Measurements from ENCODE around the gene NDUFA11.
A peak's percentile ranks its signal among the peaks of the same experiment; 100 is the strongest.

NDUFA11 gene

DNA sequence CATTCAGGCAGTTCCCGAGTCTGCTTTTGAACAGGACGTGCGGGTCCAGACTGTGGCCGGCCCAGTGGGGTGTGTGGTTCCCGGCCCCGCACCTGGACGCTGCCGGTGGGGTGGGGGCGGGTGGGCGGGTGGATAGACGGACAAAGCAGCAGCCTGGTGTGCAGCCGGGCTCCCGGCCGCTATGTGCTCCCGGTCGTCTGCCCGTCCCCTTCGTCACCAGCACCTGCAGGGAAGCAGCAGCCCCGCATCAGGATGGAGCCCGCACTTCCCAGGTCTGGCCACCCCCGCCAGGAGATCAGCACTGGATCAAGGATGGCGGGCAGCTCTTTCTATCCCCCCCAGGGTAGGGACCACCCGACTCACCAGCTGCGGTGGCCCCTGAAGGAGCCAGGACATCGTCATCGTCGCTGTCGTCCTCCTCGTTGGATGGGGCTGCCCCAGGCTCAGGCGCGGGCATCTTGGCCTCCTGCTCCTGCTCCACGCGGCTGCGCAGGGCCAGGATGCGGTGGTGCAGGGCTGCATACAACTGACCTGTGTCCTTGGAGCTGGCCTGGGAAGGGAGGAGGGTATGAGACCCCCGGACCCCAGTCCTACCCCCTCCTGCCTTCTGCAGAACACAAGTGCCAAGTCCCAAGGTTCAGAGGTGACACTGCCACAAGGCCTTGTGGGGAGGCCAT is 14.0 kb upstream of the NDUFA11 start:
- TF ChIP-seq, protein P1, sequence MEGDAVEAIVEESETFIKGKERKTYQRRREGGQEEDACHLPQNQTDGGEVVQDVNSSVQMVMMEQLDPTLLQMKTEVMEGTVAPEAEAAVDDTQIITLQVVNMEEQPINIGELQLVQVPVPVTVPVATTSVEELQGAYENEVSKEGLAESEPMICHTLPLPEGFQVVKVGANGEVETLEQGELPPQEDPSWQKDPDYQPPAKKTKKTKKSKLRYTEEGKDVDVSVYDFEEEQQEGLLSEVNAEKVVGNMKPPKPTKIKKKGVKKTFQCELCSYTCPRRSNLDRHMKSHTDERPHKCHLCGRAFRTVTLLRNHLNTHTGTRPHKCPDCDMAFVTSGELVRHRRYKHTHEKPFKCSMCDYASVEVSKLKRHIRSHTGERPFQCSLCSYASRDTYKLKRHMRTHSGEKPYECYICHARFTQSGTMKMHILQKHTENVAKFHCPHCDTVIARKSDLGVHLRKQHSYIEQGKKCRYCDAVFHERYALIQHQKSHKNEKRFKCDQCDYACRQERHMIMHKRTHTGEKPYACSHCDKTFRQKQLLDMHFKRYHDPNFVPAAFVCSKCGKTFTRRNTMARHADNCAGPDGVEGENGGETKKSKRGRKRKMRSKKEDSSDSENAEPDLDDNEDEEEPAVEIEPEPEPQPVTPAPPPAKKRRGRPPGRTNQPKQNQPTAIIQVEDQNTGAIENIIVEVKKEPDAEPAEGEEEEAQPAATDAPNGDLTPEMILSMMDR (IDR thresholded peaks at IDR 0.05; ENCODE audit: control insufficient read depth, insufficient read depth, low read depth, low read length, missing control alignments): no peak

DNA sequence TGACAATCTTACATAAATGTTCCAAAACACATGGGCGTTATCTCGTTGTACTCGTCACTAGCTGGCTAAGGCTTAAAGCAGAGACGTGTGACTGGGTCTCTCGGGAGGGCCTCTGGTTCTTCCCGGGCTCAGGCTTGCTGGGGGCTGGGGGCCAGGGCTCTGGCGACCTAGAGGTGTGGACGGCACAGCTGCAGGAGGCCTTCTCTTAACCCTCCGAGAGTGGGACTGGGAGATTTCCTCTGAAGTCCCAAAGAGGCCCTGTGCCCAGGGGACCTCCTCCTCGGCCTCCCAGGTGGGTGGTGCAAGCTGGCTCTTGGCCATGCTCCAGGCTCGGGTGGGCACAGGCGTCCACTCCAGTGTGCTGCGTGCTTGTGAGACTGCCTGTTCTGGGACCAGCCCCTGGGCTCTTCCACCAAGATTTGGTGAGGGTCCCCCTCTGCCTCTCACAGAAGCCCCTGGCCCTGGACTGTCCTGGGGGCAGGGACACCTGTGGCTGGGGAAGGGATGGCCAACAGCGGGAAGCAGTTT is 12.7 kb upstream of the NDUFA11 start:
- DNase-seq (ENCODE audit: low read depth): no peak
- no peak overlapping the region for H3K4me3 ChIP-seq (ENCODE audit: control insufficient read depth, low read depth, low read length)
- TF ChIP-seq, protein P1 (IDR thresholded peaks at IDR 0.05; ENCODE audit: control insufficient read depth, insufficient read depth, low read depth, low read length, missing control alignments): no peak

More for the DNA sequence above, 14.0 kb upstream of the NDUFA11 start:
- no peak overlapping the region for H3K4me3 ChIP-seq (ENCODE audit: control insufficient read depth, low read depth, low read length)
- no peak for DNase-seq (ENCODE audit: low read depth)

DNA sequence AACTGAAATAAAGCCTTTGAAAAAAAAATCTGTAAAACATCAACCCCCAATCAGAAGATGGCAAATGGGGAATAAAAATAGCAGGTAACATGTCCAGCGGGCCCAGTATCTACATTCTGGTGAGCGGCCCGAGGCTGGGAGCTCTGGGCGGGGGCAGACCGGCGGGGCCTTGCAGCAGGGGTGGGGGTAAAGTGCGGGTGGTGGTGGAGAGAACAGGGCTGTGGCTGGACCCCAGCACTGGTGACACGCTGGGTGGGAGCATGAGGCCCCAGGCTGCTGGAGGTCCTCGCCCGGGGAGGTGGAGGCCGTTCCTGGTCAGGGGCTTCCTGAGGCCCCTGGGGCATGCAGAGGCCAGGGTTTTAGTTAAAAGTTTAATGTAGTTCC is 12.2 kb upstream of the NDUFA11 start:
- DNase-seq (ENCODE audit: low read depth): no peak
- TF ChIP-seq, protein P1 (IDR thresholded peaks at IDR 0.05; ENCODE audit: control insufficient read depth, insufficient read depth, low read depth, low read length, missing control alignments): no peak
- no peak overlapping the region for H3K4me3 ChIP-seq (ENCODE audit: control insufficient read depth, low read depth, low read length)

DNA sequence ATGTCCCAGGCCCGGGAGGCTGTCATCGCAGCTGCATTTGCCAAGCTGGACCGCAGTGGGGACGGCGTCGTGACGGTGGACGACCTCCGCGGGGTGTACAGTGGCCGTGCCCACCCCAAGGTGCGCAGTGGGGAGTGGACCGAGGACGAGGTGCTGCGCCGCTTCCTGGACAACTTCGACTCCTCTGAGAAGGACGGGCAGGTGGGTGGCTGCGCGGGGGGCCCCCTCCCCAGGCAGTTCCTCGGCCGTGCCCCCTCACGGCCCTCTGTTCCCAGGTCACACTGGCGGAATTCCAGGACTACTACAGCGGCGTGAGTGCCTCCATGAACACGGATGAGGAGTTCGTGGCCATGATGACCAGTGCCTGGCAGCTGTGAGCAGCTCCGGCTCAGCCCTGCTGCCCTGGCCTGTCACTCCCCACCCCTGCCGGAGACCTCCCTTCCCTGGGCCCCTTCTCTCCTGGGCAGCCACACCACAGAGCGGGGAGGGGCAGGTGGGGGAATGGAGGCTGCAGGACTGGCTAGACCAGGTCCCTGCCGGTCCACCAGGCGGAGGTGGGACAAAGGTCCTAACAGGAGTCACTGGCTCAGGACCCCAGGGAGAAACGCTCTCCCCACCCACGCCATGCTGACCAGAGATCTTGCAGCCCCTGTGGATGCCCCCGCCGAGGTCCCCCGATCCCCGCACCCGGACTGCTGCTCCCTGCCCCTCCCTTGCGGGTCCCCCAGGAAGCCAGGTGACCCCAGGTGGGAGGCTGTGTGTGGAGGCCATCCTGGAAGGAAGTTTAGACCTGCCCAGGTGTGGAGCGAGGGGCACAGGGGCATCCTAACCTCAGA is 11.6 kb upstream of the NDUFA11 start:
- TF ChIP-seq, protein P1 (IDR thresholded peaks at IDR 0.05; ENCODE audit: control insufficient read depth, insufficient read depth, low read depth, low read length, missing control alignments): no peak
- H3K4me3 ChIP-seq (ENCODE audit: control insufficient read depth, low read depth, low read length): no peak overlapping the region
- no peak for DNase-seq (ENCODE audit: low read depth)

DNA sequence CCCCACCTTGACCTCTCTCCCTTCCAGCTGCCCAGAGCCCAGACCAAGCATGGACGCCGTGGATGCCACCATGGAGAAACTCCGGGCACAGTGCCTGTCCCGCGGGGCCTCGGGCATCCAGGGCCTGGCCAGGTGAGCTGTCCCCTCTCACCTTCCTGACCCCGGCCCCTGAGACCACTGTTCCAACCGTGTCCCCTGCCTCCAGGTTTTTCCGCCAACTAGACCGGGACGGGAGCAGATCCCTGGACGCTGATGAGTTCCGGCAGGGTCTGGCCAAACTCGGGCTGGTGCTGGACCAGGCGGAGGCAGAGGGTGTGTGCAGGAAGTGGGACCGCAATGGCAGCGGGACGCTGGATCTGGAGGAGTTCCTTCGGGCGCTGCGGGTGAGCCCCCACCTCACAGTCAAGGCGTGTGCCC is 10.8 kb upstream of the NDUFA11 start:
- H3K4me3 ChIP-seq (ENCODE audit: control insufficient read depth, low read depth, low read length): no peak overlapping the region
- DNase-seq (ENCODE audit: low read depth): no peak
- TF ChIP-seq, protein P1 (IDR thresholded peaks at IDR 0.05; ENCODE audit: control insufficient read depth, insufficient read depth, low read depth, low read length, missing control alignments): no peak

DNA sequence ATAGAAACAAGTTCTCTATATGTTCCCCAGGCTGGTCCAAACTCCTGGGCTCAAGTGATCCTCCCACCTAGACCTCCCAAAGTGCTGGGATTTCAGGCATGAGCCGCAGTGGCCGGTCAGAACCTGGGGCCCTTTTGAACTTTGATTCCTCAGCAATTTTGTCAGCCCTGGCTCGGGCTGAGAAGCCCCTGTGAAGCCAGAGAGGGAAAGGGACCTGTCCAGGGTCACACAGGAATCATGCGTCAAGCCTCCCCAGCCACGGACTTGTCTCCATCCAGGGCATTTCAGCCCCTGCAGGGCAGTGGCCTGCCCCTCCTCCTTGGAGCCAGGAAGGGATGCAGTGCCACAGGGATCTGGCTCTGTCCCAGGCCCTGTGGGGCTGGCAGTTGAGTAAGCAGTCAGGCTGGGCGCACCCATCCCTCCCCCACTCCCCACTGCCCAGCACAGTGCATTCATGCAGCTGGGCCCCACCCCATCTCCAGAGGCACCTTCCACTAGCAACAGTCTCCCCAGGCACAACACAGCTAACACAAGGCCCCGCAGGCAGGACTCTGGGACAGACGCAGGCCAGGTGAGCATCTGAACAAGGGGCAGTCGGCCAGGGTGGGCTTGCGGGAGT is 10.3 kb upstream of the NDUFA11 start, which contains the start of gene CAPS:
TSS of gene CAPS (plus strand) at position 516 of the 619 bp plus-strand sequence. CDS start 153 bp downstream, outside the sequence.
- TF ChIP-seq, protein P1 (IDR thresholded peaks at IDR 0.05; ENCODE audit: control insufficient read depth, insufficient read depth, low read depth, low read length, missing control alignments): no peak
- no peak within 1 kb of the TSS for H3K4me3 ChIP-seq (ENCODE audit: control insufficient read depth, low read depth, low read length)
- peak; percentile 53 for DNase-seq (ENCODE audit: low read depth)
